GM18508 (cell line): Measurements from ENCODE around the gene RCC1.
A peak's percentile ranks its signal among the peaks of the same experiment; 100 is the strongest.
"Not testable (repeated sequence)": the region's sequence is repeated elsewhere in the genome, so short reads cannot be mapped to it uniquely, and the experiment has no call there.

ENCODE experiments used
- ATAC-seq: cut with Tn5 transposase; IDR thresholded peaks from one replicate; pipeline ENCODE4 v1.9.1; 2021; ENCODE audit warnings: moderate number of reproducible peaks; ENCODE audit not compliant: insufficient read depth, unreplicated experiment

RCC1 gene

GRCh38 chr1:28510273-28510969 is 4.6 kb downstream of the RCC1 start:
- ATAC-seq, result no peak

DNA sequence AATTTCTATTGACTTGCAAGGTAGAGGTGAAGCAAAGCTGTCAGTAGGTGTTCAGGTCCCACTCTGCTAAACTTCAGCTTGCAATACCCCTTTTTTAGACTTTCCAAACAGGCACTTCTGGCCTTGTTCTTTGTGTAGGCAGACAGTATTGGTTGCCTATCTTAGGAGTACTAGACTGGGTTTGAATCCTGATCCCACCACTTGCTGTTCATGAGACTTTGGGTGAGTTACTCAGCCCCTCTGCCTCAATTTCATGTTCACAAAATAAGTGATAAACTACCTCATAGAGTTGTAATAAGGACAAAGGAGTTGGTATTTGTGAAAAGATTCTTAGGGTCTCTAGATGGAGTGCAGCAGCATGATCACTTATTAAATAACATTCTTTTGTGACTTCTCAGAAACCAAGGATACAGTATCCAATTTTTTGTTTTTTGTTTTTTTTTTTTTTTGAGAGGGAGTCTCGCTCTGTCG is 5.2 kb downstream of the RCC1 start:
- ATAC-seq, result no peak

DNA sequence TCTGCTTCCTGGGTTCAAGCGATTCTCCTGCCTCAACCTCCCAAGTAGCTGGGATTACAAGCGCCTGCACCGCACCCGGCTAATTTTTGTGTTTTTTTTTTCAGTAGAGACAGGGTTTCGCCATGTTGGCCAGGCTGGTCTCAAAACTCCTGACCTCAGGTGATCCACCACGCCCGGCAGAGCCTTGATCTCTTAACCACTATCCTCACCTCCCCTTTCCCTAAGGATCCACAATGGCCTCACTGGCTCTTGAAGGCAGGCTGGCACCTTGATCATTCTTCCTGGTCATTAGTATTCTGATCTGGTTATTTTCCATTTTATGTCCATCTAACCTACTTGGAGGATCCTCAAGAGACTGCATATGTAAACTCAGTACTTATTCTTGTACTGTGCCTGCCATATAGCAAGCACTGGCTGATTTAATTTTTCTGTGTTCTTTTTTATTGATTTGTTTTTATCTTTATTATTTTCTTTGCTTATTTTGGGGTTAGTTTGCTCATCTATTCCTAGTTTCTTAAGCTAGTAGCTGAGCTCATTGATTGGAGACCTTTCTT is 6.3 kb downstream of the RCC1 start:
- no peak for ATAC-seq

- not testable (repeated sequence) for ATAC-seq
Measured at GRCh38 chr1:28514445-28514933, 8.6 kb downstream of the RCC1 start.

GRCh38 chr1:28516518-28516956 is 10.7 kb downstream of the RCC1 start:
- ATAC-seq, result no peak

DNA sequence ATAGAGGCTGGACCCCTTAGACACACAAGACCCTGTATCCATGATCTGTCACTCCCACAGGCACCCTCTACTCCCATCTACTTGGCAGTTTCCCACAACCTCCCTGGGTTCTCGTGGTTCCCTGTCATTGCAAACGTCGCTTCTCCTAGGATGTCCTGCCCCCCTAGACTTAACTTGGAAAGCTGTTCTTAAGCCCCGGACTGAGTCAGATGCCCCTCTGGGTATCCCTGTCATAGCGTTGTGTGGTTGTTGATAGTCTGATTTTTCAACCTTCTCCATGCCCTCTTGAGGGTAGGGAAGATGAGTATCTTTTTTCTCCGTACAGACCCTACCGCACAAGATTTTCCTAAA is 11.8 kb downstream of the RCC1 start:
- no peak for ATAC-seq

DNA sequence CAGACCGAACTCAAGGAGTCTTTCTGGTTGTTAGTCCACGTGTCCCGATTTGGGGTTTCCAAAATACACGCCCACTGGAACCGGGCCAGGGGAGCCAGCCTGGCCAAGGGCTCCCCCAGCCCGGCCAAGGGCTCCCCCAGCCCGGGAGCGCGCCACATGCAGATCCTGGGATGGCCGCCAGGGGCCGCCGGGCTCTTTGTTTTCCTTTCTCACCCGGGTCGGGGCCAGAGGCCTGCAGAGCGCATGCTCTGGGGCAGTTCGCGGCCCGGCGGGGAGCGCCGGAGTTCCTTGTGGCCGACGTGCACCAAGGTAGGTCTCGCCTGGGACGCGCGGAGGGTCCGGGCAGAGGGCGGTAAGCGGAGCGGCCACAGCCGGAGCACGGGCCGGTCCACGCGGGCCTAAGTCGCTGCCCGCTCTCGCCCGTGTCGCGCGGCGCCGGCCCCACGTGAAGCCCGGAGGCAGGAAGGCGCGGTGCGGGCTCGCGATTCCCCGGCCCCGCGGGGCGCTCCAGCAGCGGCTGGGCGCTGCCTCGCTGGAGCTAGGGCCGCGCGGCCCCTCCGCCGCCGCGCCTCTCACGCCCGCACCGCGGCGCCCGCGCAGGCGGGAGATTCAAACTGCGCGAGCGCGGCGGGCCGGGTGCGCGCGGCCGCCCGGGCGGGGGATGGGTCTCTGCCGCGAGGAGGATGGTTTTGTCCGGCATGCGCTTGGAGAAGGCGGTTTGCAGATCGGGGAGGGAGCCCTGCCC is 12.3 kb downstream of the RCC1 start:
- peak; percentile 47 for ATAC-seq

DNA sequence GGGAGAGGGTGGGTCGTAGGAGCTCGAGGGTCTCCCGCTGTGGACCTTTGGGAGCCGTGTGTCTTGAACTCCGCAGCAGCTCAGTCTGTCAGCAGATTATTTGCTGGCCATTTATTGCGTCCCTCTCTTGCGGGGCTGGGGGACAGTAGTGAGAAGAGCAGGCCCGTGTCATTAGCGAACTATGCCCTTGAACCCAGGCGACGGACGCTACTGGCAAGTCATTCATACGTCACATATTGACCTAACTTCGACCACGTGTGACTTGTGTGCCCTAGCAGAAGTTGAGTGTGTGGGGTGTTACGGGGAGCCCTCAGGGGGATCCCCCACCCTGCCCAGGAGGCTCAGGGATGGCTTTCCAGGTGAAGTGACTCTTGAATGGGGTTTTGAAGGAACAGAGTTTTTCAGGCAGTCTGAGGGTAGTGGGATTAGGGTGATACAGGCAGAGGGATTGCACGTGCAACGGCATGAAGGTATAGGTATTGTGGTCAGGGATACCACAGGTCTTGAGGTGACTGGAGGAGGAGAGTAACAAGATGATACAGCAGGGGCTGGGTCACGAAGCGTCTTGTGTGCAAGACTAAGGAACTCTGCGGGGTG is 13.0 kb downstream of the RCC1 start:
- ATAC-seq, result no peak

GRCh38 chr1:28519946-28520725 is 14.3 kb downstream of the RCC1 start:
- no peak for ATAC-seq

DNA sequence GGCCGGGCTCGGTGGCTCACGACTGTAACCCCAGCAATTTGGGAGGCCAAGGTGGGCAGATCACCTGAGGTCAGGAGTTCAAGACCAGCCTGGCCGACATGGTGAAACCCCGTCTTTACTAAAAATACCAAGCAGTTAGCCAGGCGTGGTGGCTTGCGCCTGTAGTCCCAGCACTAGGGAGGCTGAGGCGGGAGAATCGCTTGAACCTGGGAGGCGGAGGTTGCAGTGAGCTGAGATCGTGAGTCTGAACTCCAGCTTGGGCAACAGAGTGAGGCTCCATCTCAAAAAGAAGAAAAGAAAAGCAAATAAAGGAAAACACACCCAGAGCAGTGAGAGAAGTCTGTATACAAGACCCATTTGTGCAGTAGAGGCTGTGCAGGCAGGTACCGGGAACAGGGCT is 15.0 kb downstream of the RCC1 start:
- not testable (repeated sequence) for ATAC-seq

- no peak for ATAC-seq
Measured at GRCh38 chr1:28521502-28522164, 15.8 kb downstream of the RCC1 start.

DNA sequence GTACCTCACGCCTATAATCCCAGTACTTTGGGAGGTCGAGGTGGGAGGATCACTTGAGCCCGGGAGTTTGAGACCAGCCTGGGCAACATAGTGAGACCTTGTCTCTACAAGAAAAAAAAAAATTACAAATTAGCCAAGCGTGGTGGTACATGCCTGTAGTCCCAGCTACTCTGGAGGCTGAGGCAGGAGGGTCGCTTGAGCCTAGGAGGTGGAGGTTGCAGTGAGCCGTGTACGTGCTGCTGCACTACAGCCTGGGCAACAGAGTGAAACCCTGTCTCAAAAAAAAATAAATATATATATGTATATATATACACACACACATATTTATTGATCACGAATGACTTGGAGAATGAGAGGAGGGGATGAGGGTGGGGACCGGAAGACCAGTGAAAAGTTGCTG is 16.7 kb downstream of the RCC1 start:
- not testable (repeated sequence) for ATAC-seq

GRCh38 chr1:28525002-28525642 is 19.3 kb downstream of the RCC1 start:
- not testable (repeated sequence) for ATAC-seq

- no peak for ATAC-seq
Measured at GRCh38 chr1:28526886-28527285, 21.0 kb downstream of the RCC1 start.

DNA sequence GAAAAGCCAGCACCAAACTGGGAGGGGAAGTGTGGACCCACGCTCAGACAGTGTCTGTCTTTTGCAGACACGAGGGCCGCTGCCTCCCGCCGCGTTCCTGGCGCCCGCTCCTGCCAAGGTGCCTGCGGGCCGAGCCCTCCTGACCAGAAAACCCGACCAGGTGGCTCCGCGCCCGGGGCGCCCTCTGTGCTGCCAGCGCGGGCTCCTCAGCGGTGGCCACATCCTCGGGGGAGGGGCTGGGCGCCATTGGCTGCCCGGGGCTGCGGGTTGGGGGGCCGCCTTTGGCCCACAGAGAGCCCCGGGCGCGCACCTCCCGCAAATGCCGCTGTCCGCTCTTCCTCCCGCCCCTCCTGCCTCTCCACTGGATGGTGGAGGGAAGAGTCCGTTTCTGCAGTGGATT is 24.6 kb downstream of the RCC1 start:
- ATAC-seq, result no peak

DNA sequence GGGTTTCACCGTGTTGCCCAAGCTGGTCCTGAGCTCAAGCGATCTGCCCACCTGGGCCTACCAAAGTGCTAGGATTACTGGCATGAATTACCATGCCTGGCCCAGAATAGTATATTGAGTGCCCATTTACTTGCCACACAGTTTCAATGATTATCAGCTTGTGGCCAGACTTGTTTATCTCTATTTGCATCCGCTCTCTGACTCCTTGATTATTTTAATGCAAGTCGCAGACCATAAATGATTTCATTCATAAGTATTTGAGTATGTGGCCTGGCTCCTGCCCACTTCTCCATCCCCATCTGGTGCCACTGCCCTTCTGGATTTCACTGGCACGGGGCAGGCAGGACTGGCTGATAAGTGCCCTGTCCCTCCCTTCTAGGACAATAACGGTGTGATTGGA is 28.8 kb downstream of the RCC1 start:
- no peak for ATAC-seq

GRCh38 chr1:28535180-28535579 is 29.3 kb downstream of the RCC1 start:
- no peak for ATAC-seq

GRCh38 chr1:28537457-28538199 is 31.8 kb downstream of the RCC1 start:
- no peak for ATAC-seq

- no peak for ATAC-seq
Measured at GRCh38 chr1:28538286-28538685, 32.4 kb downstream of the RCC1 start.
